Neural cell (in vitro differentiated cells): ENCODE results near the gene SDC1. TPM values are rescaled to one million over a fixed set of nuclear protein-coding genes. Genes with fewer than 3 reads are reported as not detected.

ENCODE experiments used
- H2AFZ ChIP-seq: fragments of 200-600, 300-800 bp; sonication (generic), shearing (Covaris generic); 2 replicates; pipeline ENCODE4 v1.6.0; 2014; ENCODE audit warnings: low read depth, mild to moderate bottlenecking, antibody characterized with exemption, low read length, moderate library complexity
- H3F3A ChIP-seq: fragments of 200-600 bp; shearing (Covaris generic); 2 replicates; pipeline ENCODE4 v1.6.1; 2016; ENCODE audit warnings: mild to moderate bottlenecking, moderate library complexity, mixed read lengths, antibody characterized with exemption, low read length; ENCODE audit not compliant: insufficient read depth, poor library complexity, severe bottlenecking
- H3K27ac ChIP-seq: fragments of 200-600, 300-800 bp; sonication (generic), shearing (Covaris generic); 2 replicates; pipeline ENCODE4 v1.5.1; 2014; ENCODE audit warnings: mild to moderate bottlenecking, low read length, moderate library complexity
- H3K27me3 ChIP-seq: fragments of 300-800, 200-600 bp; sonication (generic), shearing (Covaris generic); 2 replicates; pipeline ENCODE4 v1.6.0; 2014; ENCODE audit warnings: mild to moderate bottlenecking, low read depth, low read length, moderate library complexity; ENCODE audit not compliant: insufficient read depth
- H3K36me3 ChIP-seq: fragments of 300-800, 200-600 bp; sonication (generic), shearing (Covaris generic); 2 replicates; pipeline ENCODE4 v1.5.1; 2014; ENCODE audit warnings: mild to moderate bottlenecking, antibody characterized with exemption, low read length, moderate library complexity; ENCODE audit not compliant: insufficient read depth
- H3K4me2 ChIP-seq: fragments of 300-800, 200-600 bp; sonication (generic), shearing (Covaris generic); 2 replicates; pipeline ENCODE4 v1.6.0; 2014; ENCODE audit warnings: mild to moderate bottlenecking, low read length
- H3K4me3 ChIP-seq: fragments of 300-800, 200-600 bp; sonication (generic), shearing (Covaris generic); 2 replicates; pipeline ENCODE4 v1.5.1; 2014; ENCODE audit warnings: mild to moderate bottlenecking, low read length, moderate library complexity
- H3K79me2 ChIP-seq: fragments of 200-600 bp; shearing (Covaris generic); replicated peaks from 2 replicates; pipeline ENCODE4 v1.6.0; 2014; ENCODE audit warnings: mild to moderate bottlenecking, low read length, moderate library complexity; ENCODE audit not compliant: insufficient read depth
- H3K9ac ChIP-seq: fragments of 300-800, 200-600 bp; sonication (generic), shearing (Covaris generic); 2 replicates; pipeline ENCODE4 v1.6.1; 2016; ENCODE audit warnings: mild to moderate bottlenecking, low read length, mixed read lengths
- H3K9me2 ChIP-seq: fragments of 200-600 bp; shearing (Covaris generic); 2 replicates; pipeline ENCODE4 v1.6.1; 2016; ENCODE audit warnings: mild to moderate bottlenecking, low read length, mixed read lengths; ENCODE audit not compliant: insufficient read depth
- H3K9me3 ChIP-seq: fragments of 200-600, 300-800 bp; sonication (generic), shearing (Covaris generic); 2 replicates; pipeline ENCODE4 v1.6.1; 2016; ENCODE audit warnings: mild to moderate bottlenecking, mixed run types, low read length, moderate library complexity, mixed read lengths
- H4K20me1 ChIP-seq: fragments of 200-600 bp; shearing (Covaris generic); 2 replicates; pipeline ENCODE4 v1.6.1; 2016; ENCODE audit warnings: mild to moderate bottlenecking, mixed run types; ENCODE audit not compliant: insufficient read depth
- CTCF ChIP-seq: fragments of 450-650 bp; IDR thresholded peaks from 2 replicates; pipeline ENCODE4 v1.5.1; 2014; ENCODE audit warnings: antibody characterized with exemption, mild to moderate bottlenecking, moderate library complexity; ENCODE audit not compliant: poor library complexity, severe bottlenecking
- EP300 ChIP-seq: fragments of 450-650 bp; conservative IDR thresholded peaks from 2 replicates; pipeline ENCODE4 v1.6.1; 2014; ENCODE audit warnings: antibody characterized with exemption, mild to moderate bottlenecking, moderate library complexity; ENCODE audit not compliant: poor library complexity, severe bottlenecking
- EZH2 ChIP-seq: fragments of 200-600, 300-800 bp; shearing (Covaris generic), sonication (generic); IDR thresholded peaks from 2 replicates; pipeline ENCODE4 v1.6.1; 2014; ENCODE audit warnings: antibody characterized with exemption, low read length, borderline replicate concordance, mild to moderate bottlenecking; ENCODE audit not compliant: insufficient read depth, poor library complexity, severe bottlenecking
- MXI1 ChIP-seq: fragments of 450-650 bp; conservative IDR thresholded peaks from 2 replicates; pipeline ENCODE4 v1.6.1; 2014; ENCODE audit warnings: antibody characterized with exemption, mild to moderate bottlenecking; ENCODE audit not compliant: poor library complexity, severe bottlenecking
- POLR2AphosphoS5 ChIP-seq: IDR thresholded peaks from 2 replicates; pipeline ENCODE4 v1.6.1; 2012
- RAD21 ChIP-seq: fragments of 450-650 bp; conservative IDR thresholded peaks from 2 replicates; pipeline ENCODE4 v1.6.1; 2014; ENCODE audit warnings: antibody characterized with exemption, mild to moderate bottlenecking, moderate library complexity
- REST ChIP-seq: IDR thresholded peaks from 2 replicates; pipeline ENCODE4 v1.6.1; 2012; ENCODE audit warnings: borderline replicate concordance
- SMC3 ChIP-seq: fragments of 450-650 bp; conservative IDR thresholded peaks from 2 replicates; pipeline ENCODE4 v1.6.1; 2014; ENCODE audit warnings: antibody characterized with exemption, mild to moderate bottlenecking, moderate library complexity; ENCODE audit not compliant: poor library complexity
- TAF1 ChIP-seq: IDR thresholded peaks from 2 replicates; pipeline ENCODE4 v1.6.1; 2012; ENCODE audit warnings: low read depth
- polyA plus RNA-seq: library from polyadenylated mRNA; depleted of rRNA; stranded (reverse); fragments of >200 nt; gene quantifications from 2 replicates; pipeline ENCODE4 v1.2.3, GENCODE V29; 2014

Gene SDC1
- polyA plus RNA-seq, 1 donor from 2014 or later: 14.9 TPM

- Histone ChIP-seq H3K36me3 (no peaks in the 10 kb centered on the region), H2AFZ (no peak overlapping the region), H3K9ac (no peak overlapping the region), H3K4me3 (no peak overlapping the region), H3K27me3 (no peaks in the 10 kb centered on the region), H3K9me2 (no peaks in the 10 kb centered on the region), H3K27ac (no peak overlapping the region), H3F3A (no peaks in the 10 kb centered on the region), H3K79me2 (no peaks in the 10 kb centered on the region), H3K4me2 (no peak overlapping the region), H4K20me1 (no peaks in the 10 kb centered on the region), H3K9me3 (no peaks in the 10 kb centered on the region)
- TF ChIP-seq TAF1 (no peak), EP300 (no peak), RAD21 (no peak), POLR2AphosphoS5 (no peak), REST (no peak), CTCF (no peak), MXI1 (no peak), EZH2 (no peak), SMC3 (no peak)
These were observed 39.5 kb downstream of the SDC1 start for GRCh38 chr2:20185176-20186022.

GRCh38 chr2:20184067-20184938 is 40.6 kb downstream of the SDC1 start:
- Histone ChIP-seq H3K4me3 (no peak overlapping the region), H3K9me2 (no peaks in the 10 kb centered on the region), H4K20me1 (no peaks in the 10 kb centered on the region), H3K27ac (no peak overlapping the region), H3K4me2 (no peak overlapping the region), H3F3A (no peaks in the 10 kb centered on the region), H3K9me3 (no peaks in the 10 kb centered on the region), H3K9ac (no peak overlapping the region), H3K27me3 (no peaks in the 10 kb centered on the region), H2AFZ (no peak overlapping the region), H3K36me3 (no peaks in the 10 kb centered on the region), H3K79me2 (no peaks in the 10 kb centered on the region)
- TF ChIP-seq TAF1 (no peak), SMC3 (no peak), MXI1 (no peak), RAD21 (no peak), CTCF (no peak), POLR2AphosphoS5 (no peak), EZH2 (no peak), REST (no peak), EP300 (no peak)
